ELR (cell line): ENCODE results near the gene SF3B6.

Experiments used
- DNase-seq: peaks from one replicate; pipeline ENCODE4 v3.0.0-alpha.2; 2015; ENCODE audit warnings: low read depth

SF3B6 gene

DNA sequence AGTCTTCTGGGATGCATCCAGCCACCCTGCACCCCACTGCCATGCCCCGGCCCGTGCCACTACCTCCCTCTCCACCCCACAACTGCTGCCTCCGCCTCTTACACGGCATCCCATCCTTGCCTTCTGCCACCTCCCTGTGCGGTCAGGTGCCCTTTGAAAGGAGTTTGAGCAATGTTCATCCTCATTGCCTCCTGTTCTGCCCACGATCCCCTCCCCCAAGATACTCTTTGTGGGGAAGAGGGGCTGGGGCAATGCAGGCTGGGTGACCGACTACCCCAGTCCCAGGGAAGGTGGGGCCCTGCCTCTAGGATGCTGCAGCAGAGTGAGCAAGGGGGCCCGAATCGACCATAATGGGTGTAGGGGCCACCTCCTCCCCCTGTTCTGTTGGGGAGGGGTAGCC lies 57.9 kb downstream of the SF3B6 start:
- no peak for DNase-seq

DNA sequence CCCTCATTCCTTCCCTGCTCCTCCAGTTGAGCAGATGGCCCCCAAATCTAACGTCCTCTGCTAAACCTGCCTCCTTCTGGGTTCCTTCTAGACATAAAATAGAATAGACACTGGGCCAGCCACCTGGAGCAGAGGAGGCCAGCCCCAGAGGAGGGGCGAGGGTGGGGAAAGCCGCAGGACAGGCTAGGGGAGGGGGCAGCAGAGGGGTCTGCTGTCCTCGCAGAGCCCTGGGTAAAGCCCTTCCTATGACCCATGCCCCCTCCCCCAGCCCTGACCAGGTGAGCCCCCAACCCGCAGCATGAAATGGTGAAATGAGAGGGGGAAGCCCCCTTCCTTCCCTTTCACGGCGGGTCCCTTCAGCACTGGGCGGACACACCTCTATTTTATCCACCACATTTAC lies 58.4 kb downstream of the SF3B6 start:
- no peak for DNase-seq
